GM13976 (cell line): ENCODE results near the gene GABBR1.

Experiments used
- DNase-seq: peaks from one replicate; pipeline ENCODE4 v3.0.0; 2012; ENCODE audit warnings: low spot score
- in situ Hi-C: fragments of 300-500 bp; cut with MboI; formaldehyde crosslinking; loops from one replicate; pipeline ENCODE4 v1.12.0; 2022; ENCODE audit warnings: low sequenced_read_pairs, mixed read lengths, inconsistent platforms; ENCODE audit not compliant: unreplicated experiment
- TF ChIP-seq, protein P1 (sequence below): IDR thresholded peaks from 2 replicates; pipeline ENCODE4 v1.5.1; 2012; ENCODE audit warnings: borderline replicate concordance, mild to moderate bottlenecking; ENCODE audit not compliant: insufficient read depth; ENCODE audit errors: extremely low read depth, missing control alignments, control extremely low read depth

Gene GABBR1

DNA sequence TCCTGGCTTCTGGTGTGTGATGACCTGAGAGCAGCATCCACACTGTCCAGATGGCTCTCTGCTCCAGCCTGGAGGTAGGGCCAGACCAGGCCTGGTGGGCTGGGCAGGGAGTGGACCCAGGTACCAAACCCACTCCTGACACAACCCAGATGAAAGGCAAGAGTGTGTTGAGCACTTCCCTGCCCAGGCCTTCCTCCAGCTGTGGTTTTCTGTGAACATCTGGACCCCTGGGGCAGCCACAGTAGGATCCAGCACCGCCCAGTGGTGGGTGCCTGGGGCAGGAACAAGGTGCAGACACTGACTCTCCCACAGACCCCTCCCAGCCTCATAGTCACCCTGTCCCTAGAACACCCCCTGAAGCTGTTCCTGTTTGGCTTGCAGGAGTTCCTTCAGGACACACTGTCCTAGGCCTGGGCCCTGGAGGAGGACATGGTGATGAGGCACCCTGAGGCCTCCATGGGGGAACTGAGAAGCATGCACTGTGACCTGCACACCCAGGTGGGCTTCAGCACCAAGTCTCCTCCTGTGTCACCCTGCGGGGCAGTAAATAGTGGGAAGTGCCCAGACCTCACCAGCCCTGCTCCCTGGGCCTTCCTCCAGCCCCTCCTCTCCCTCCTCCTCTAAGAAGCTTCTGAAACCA is 102.2 kb downstream of the GABBR1 start:
- TF ChIP-seq, protein P1, sequence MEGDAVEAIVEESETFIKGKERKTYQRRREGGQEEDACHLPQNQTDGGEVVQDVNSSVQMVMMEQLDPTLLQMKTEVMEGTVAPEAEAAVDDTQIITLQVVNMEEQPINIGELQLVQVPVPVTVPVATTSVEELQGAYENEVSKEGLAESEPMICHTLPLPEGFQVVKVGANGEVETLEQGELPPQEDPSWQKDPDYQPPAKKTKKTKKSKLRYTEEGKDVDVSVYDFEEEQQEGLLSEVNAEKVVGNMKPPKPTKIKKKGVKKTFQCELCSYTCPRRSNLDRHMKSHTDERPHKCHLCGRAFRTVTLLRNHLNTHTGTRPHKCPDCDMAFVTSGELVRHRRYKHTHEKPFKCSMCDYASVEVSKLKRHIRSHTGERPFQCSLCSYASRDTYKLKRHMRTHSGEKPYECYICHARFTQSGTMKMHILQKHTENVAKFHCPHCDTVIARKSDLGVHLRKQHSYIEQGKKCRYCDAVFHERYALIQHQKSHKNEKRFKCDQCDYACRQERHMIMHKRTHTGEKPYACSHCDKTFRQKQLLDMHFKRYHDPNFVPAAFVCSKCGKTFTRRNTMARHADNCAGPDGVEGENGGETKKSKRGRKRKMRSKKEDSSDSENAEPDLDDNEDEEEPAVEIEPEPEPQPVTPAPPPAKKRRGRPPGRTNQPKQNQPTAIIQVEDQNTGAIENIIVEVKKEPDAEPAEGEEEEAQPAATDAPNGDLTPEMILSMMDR, result no peak
- in situ Hi-C loops, result no loop called here
- no peak for DNase-seq

DNA sequence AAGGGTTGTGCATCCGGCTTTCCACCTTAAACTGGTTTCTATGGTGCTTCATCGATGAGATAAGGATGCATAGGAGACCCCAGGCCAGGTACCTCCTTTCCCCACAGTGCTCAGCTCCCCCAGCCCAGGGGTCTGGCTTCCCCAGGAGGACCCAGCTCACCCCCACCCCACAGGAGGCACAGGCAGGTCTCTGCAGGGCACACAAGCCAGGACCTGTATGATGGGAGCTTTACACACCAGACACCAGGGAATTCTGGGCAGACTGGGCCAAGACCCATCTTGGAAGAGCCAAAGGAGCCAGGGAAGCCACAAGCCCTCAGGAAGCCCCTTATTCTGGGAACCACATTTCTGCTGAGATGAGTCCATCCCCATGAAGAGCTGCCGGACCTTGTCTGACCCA is 103.0 kb downstream of the GABBR1 start:
- DNase-seq, result no peak
- TF ChIP-seq, protein P1, result no peak
- in situ Hi-C loops, result no loop called here

- no peak for DNase-seq
- in situ Hi-C loops, result no loop called here
Observed at GRCh38 chr6:29528988-29529560, 103.9 kb downstream of the GABBR1 start.

DNA sequence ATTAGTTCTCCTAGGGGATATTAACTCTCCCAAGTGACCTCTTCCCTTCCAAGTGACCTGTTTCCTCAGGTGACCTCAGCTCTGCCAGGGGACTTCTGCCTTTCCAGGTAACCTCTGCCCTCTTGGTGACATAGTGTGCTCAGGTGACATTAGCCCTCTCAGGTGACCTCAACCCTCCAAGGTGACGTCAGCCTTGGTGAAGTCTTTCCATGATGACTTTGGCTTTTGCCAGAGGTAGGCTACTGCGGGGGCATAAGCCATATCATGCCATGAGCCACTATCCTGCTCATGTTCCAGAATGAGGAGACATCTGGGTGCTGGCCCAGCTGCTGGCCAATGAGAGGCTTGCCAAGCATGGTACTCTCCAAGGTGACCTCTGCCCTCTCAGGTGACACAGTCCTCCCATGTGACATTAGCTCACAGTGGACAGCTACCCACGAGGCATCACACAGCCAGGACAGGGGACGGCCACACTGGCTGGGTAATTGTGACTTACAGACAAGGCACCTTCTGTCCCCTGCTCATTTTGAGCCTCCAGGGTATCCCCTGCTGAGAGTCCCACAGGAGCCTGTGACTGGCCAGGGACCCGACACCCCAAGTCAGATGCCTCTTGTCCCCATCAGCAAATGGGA is 104.6 kb downstream of the GABBR1 start:
- TF ChIP-seq, protein P1, result no peak
- DNase-seq, result no peak

More at GRCh38 chr6:29528988-29529560, 103.9 kb downstream of the GABBR1 start:
- TF ChIP-seq, protein P1, result no peak

GRCh38 chr6:29527564-29527963 is 105.4 kb downstream of the GABBR1 start:
- TF ChIP-seq, protein P1, result no peak
- in situ Hi-C loops, result no loop called here
- no peak for DNase-seq

More for the DNA sequence above, 104.6 kb downstream of the GABBR1 start:
- in situ Hi-C loops, result no loop called here

DNA sequence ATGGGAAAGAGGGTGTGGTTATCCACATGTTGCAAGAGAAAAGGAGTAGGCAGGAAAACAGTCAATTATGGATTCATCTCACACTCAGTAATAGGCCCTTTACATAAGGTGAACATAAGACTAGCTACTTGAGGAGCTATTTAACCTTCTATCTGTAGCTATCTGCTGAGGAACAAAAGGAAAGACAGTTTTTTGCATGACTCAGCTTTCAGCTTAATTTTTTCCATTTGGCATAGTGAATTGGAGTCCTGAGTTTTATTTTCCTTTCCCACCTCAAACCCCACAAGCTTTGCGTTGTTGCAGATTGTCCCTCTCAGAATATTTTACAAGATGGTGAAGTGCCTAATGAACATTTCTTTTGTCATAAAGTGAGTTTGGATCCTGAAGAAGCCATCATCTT is 105.9 kb downstream of the GABBR1 start:
- in situ Hi-C loops, result no loop called here
- TF ChIP-seq, protein P1, result no peak
- DNase-seq, result no peak

GRCh38 chr6:29525311-29525639 is 107.7 kb downstream of the GABBR1 start:
- TF ChIP-seq, protein P1, result no peak

More at GRCh38 chr6:29525311-29525639, 107.7 kb downstream of the GABBR1 start:
- no peak for DNase-seq
- in situ Hi-C loops, result no loop called here
